K562 (cell line): ENCODE measurements around the gene RUNDC1. TPM values are rescaled to one million over a fixed set of nuclear protein-coding genes. Genes with fewer than 3 reads are reported as not detected.

ENCODE experiments used
- ARID2 ChIP-seq: fragments of 450-650 bp; IDR thresholded peaks from 2 replicates; pipeline ENCODE4 v1.6.1; 2017; ENCODE audit warnings: antibody characterized with exemption, mild to moderate bottlenecking
- BRD9 ChIP-seq: fragments of 450-650 bp; IDR thresholded peaks from 2 replicates; pipeline ENCODE4 v1.6.1; 2018; ENCODE audit warnings: low read depth; ENCODE audit not compliant: partially characterized antibody
- CC2D1A ChIP-seq: fragments of 450-650 bp; IDR thresholded peaks from 2 replicates; pipeline ENCODE4 v1.6.1; 2017; ENCODE audit warnings: mild to moderate bottlenecking
- CSDE1 ChIP-seq, 2 experiments: fragments of 450-650 bp; IDR thresholded peaks; 2 replicates each; pipeline ENCODE4 v1.6.1; 2016; ENCODE audit warnings: mild to moderate bottlenecking in 1 of 2
- EHMT2 ChIP-seq: fragments of 450-650 bp; IDR thresholded peaks from 2 replicates; pipeline ENCODE4 v1.6.1; 2018; ENCODE audit warnings: antibody characterized with exemption
- ESRRB ChIP-seq: fragments of 250-450 bp; sonication (Bioruptor Pico); IDR thresholded peaks from 2 replicates; pipeline ENCODE4 v1.5.0; 2020; ENCODE audit warnings: mild to moderate bottlenecking, moderate library complexity, borderline replicate concordance
- HDAC1 ChIP-seq, 2 experiments: fragments of 450-650 bp; IDR thresholded peaks; 2 replicates each; pipeline ENCODE4 v1.6.1; 2016 to 2017; ENCODE audit warnings: inconsistent platforms in 1 of 2, mild to moderate bottlenecking in 1 of 2, moderate library complexity in 1 of 2
- HEY1 ChIP-seq: fragments of 250-450 bp; sonication (Bioruptor Pico); IDR thresholded peaks from 2 replicates; pipeline ENCODE4 v1.5.0; 2020; ENCODE audit warnings: mild to moderate bottlenecking, moderate library complexity, borderline replicate concordance
- IFI16 ChIP-seq: fragments of 250-450 bp; sonication (Bioruptor Pico); IDR thresholded peaks from 2 replicates; pipeline ENCODE4 v2.1.2; 2022; ENCODE audit warnings: mild to moderate bottlenecking, inconsistent platforms
- KDM2B ChIP-seq: fragments of 250-450 bp; sonication (Bioruptor Pico); IDR thresholded peaks from 2 replicates; pipeline ENCODE4 v1.8.0; 2021; ENCODE audit warnings: mild to moderate bottlenecking, moderate library complexity
- RNF2 ChIP-seq: sonication (generic); IDR thresholded peaks from 2 replicates; pipeline ENCODE4 v1.6.1; 2016
- TARDBP ChIP-seq: fragments of 450-650 bp; IDR thresholded peaks from 2 replicates; pipeline ENCODE4 v1.6.1; 2016
- ZNF212 ChIP-seq: fragments of 450-650 bp; formaldehyde crosslinking; IDR thresholded peaks from 2 replicates; pipeline ENCODE4 v1.4.0; 2020; ENCODE audit warnings: mild to moderate bottlenecking
- ZNF79 ChIP-seq: fragments of 250-450 bp; sonication (Bioruptor Pico); IDR thresholded peaks from 2 replicates; pipeline ENCODE4 v1.4.0; 2020; ENCODE audit warnings: low read depth, mild to moderate bottlenecking, moderate library complexity
- polyA plus RNA-seq, 8 experiments: library from polyadenylated mRNA; depleted of rRNA in 4 of 8; stranded (reverse) in 5 of 8; unstranded in 3 of 8; fragments of >200 nt; fragmentation: Nextera tagmentation in 2 of 8; fragmentation: Illumina TruSeq in 1 of 8; extraction: Ambion mirVana in 2 of 8; extraction: Trizol in 1 of 8; gene quantifications; 2 replicates each; pipeline versions ENCODE4 v1.2.1 to v1.2.3, GENCODE V29; 2011 to 2014; ENCODE audit warnings: inconsistent platforms in 1 of 8, missing spikeins in 1 of 8
- total RNA-seq, 7 experiments: library from RNA; depleted of rRNA in 6 of 7; stranded (reverse); fragments of >200 nt in 6 of 7; fragmentation: Illumina TruSeq in 2 of 7; extraction: Trizol in 2 of 7; gene quantifications; 2 replicates each; pipeline versions ENCODE4 v1.2.1 to v1.2.3, GENCODE V29; 2011 to 2021; ENCODE audit warnings: low replicate concordance in 1 of 7
- TF ChIP-seq, protein P1 (sequence below): fragments of 450-650 bp; IDR thresholded peaks from 2 replicates; pipeline ENCODE4 v1.6.1; 2016
- TF ChIP-seq, protein P2 (sequence below): fragments of 450-650 bp; IDR thresholded peaks from 2 replicates; pipeline ENCODE4 v1.6.1; 2014; ENCODE audit warnings: low read depth, mild to moderate bottlenecking, moderate library complexity, borderline replicate concordance
- TF ChIP-seq, protein P3 (sequence below): sonication (generic); formaldehyde crosslinking; IDR thresholded peaks from 2 replicates; pipeline ENCODE4 v1.8.0; 2022; ENCODE audit warnings: missing genetic modification reagents, mild to moderate bottlenecking, borderline replicate concordance
- TF ChIP-seq, protein P4 (sequence below): fragments of 250-450 bp; sonication (Bioruptor Pico); IDR thresholded peaks from 2 replicates; pipeline ENCODE4 v1.8.0; 2022; ENCODE audit warnings: moderate library complexity, mild to moderate bottlenecking, inconsistent platforms
- TF ChIP-seq, protein P5 (sequence below): fragments of 450-650 bp; IDR thresholded peaks from 2 replicates; pipeline ENCODE4 v1.6.1; 2016; ENCODE audit warnings: borderline replicate concordance

Gene RUNDC1
- total and polyA plus RNA-seq, 9 of the 15 experiments (the other 6 are each of a cell fraction or from before 2014, with no cell fraction given): 3.4 to 12.6 (median 9.4) TPM

DNA sequence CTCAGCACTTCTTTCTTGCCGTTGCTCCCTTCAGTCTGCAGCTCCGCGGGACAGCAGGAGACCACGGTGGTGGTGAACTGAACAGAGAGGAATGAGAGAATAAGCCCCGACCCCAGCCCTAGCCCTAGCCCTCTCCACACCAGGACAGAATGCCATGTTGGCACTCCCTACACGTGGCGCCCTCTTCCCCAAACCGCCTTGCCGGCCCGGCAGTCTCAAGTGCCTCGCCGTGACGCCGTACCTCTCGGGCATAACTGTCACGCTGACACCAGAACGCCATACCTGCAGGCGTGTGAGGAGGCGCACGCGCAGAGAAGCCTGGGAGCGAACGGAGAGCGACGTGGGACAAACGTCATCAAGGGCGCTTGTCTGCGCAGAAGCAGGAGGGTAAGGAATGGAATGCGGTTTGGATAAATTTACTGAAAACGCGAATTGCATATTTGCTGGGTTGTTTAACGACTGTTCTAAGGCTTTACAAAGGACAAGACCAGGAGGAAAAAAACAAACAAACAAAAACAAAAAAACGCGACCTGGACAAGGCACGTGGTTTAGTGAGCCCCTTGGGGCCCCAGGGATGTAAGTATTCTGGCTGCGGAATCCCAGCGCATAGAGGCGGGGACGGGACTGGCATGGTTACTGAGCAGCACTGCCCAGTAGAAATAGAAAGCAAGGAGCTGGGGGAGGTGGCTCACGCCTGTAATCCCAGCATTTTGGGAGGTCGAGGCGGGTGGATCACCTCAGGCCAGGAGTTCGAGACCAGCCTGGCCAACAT, 16.0 kb upstream of the RUNDC1 start, which contains the start of gene AARSD1 (continued):
- TF ChIP-seq, protein P1, sequence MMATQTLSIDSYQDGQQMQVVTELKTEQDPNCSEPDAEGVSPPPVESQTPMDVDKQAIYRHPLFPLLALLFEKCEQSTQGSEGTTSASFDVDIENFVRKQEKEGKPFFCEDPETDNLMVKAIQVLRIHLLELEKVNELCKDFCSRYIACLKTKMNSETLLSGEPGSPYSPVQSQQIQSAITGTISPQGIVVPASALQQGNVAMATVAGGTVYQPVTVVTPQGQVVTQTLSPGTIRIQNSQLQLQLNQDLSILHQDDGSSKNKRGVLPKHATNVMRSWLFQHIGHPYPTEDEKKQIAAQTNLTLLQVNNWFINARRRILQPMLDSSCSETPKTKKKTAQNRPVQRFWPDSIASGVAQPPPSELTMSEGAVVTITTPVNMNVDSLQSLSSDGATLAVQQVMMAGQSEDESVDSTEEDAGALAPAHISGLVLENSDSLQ: peak; percentile 87
- TF ChIP-seq, protein P2, sequence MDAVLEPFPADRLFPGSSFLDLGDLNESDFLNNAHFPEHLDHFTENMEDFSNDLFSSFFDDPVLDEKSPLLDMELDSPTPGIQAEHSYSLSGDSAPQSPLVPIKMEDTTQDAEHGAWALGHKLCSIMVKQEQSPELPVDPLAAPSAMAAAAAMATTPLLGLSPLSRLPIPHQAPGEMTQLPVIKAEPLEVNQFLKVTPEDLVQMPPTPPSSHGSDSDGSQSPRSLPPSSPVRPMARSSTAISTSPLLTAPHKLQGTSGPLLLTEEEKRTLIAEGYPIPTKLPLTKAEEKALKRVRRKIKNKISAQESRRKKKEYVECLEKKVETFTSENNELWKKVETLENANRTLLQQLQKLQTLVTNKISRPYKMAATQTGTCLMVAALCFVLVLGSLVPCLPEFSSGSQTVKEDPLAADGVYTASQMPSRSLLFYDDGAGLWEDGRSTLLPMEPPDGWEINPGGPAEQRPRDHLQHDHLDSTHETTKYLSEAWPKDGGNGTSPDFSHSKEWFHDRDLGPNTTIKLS: peak; percentile 84
- TF ChIP-seq IFI16 (CRISPR knock-in tag) (no peak), CC2D1A (0 out of 2 replicates have a peak, but pooled peaks have one; percentile 43), ZNF212 (no peak), RNF2 (0 out of 2 replicates have a peak, but pooled peaks have one; percentile 49), EHMT2 (no peak), KDM2B (CRISPR knock-in tag) (0 out of 2 replicates have a peak, but pooled peaks have one; percentile 10), TARDBP (0 out of 2 replicates have a peak, but pooled peaks have one; percentile 40), ZNF79 (CRISPR knock-in tag) (no peak), ARID2 (no peak), BRD9 (no peak), CSDE1 (IDR thresholded peaks at IDR 0.05) (peak in 1 of 2 experiments; percentile 46; a peak in 1 of 4 replicates), ESRRB (CRISPR knock-in tag) (no peak), HDAC1 (IDR thresholded peaks at IDR 0.05) (peak; percentile 68 to 96; a peak in 3 of 4 replicates), HEY1 (CRISPR knock-in tag) (no peak)
- TF ChIP-seq, protein P3, sequence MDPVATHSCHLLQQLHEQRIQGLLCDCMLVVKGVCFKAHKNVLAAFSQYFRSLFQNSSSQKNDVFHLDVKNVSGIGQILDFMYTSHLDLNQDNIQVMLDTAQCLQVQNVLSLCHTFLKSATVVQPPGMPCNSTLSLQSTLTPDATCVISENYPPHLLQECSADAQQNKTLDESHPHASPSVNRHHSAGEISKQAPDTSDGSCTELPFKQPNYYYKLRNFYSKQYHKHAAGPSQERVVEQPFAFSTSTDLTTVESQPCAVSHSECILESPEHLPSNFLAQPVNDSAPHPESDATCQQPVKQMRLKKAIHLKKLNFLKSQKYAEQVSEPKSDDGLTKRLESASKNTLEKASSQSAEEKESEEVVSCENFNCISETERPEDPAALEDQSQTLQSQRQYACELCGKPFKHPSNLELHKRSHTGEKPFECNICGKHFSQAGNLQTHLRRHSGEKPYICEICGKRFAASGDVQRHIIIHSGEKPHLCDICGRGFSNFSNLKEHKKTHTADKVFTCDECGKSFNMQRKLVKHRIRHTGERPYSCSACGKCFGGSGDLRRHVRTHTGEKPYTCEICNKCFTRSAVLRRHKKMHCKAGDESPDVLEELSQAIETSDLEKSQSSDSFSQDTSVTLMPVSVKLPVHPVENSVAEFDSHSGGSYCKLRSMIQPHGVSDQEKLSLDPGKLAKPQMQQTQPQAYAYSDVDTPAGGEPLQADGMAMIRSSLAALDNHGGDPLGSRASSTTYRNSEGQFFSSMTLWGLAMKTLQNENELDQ (CRISPR knock-in tag): no peak
- TF ChIP-seq, protein P4, sequence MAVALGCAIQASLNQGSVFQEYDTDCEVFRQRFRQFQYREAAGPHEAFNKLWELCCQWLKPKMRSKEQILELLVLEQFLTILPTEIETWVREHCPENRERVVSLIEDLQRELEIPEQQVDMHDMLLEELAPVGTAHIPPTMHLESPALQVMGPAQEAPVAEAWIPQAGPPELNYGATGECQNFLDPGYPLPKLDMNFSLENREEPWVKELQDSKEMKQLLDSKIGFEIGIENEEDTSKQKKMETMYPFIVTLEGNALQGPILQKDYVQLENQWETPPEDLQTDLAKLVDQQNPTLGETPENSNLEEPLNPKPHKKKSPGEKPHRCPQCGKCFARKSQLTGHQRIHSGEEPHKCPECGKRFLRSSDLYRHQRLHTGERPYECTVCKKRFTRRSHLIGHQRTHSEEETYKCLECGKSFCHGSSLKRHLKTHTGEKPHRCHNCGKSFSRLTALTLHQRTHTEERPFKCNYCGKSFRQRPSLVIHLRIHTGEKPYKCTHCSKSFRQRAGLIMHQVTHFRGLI (CRISPR knock-in tag): no peak
- TF ChIP-seq, protein P5, sequence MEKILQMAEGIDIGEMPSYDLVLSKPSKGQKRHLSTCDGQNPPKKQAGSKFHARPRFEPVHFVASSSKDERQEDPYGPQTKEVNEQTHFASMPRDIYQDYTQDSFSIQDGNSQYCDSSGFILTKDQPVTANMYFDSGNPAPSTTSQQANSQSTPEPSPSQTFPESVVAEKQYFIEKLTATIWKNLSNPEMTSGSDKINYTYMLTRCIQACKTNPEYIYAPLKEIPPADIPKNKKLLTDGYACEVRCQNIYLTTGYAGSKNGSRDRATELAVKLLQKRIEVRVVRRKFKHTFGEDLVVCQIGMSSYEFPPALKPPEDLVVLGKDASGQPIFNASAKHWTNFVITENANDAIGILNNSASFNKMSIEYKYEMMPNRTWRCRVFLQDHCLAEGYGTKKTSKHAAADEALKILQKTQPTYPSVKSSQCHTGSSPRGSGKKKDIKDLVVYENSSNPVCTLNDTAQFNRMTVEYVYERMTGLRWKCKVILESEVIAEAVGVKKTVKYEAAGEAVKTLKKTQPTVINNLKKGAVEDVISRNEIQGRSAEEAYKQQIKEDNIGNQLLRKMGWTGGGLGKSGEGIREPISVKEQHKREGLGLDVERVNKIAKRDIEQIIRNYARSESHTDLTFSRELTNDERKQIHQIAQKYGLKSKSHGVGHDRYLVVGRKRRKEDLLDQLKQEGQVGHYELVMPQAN: peak; percentile 96
